AG04449 (cell line): Measurements from ENCODE around the gene TMEM62.

Experiments
- CTCF ChIA-PET: fragments of 350-600 bp; formaldehyde crosslinking; extraction: SDS; loops from one replicate; lab custom pipeline; 2021; ENCODE audit warnings: antibody characterized with exemption; lab: Yijun Ruan, JAX
- POLR2A ChIA-PET: fragments of 400-600, 350-600 bp; formaldehyde crosslinking; extraction: SDS; loops from one replicate; lab custom pipeline; 2020; ENCODE audit warnings: antibody characterized with exemption, inconsistent platforms; lab: Yijun Ruan, JAX
- DNase-seq: peaks from one replicate; pipeline ENCODE4 v3.0.0-alpha.2; 2010; ENCODE audit warnings: low read depth, low spot score
- H3K4me3 ChIP-seq: 2 replicates; pipeline ENCODE4 v1.5.1; 2011; ENCODE audit warnings: low read depth, mild to moderate bottlenecking, control low read depth, low read length
- TF ChIP-seq, protein P1 (sequence below): IDR thresholded peaks from one replicate; pipeline ENCODE4 v1.5.1; 2011; ENCODE audit warnings: mild to moderate bottlenecking, moderate library complexity, low read length, control low read depth, inconsistent platforms; ENCODE audit not compliant: insufficient read depth; ENCODE audit errors: missing control alignments

The TMEM62 gene

GRCh38 chr15:43209059-43209824 is 75.9 kb downstream of the TMEM62 start:
- DNase-seq = no peak
- H3K4me3 ChIP-seq = no peak overlapping the region
- TF ChIP-seq, protein P1, sequence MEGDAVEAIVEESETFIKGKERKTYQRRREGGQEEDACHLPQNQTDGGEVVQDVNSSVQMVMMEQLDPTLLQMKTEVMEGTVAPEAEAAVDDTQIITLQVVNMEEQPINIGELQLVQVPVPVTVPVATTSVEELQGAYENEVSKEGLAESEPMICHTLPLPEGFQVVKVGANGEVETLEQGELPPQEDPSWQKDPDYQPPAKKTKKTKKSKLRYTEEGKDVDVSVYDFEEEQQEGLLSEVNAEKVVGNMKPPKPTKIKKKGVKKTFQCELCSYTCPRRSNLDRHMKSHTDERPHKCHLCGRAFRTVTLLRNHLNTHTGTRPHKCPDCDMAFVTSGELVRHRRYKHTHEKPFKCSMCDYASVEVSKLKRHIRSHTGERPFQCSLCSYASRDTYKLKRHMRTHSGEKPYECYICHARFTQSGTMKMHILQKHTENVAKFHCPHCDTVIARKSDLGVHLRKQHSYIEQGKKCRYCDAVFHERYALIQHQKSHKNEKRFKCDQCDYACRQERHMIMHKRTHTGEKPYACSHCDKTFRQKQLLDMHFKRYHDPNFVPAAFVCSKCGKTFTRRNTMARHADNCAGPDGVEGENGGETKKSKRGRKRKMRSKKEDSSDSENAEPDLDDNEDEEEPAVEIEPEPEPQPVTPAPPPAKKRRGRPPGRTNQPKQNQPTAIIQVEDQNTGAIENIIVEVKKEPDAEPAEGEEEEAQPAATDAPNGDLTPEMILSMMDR = no peak
- CTCF ChIA-PET = interaction anchor here (1.7 to 10.4 kb wide), 4 partner anchors 11 to 76 kb away, joined by 4 to 84 read pairs (median 16); partner anchors contain the start of gene CCNDBP1
- POLR2A ChIA-PET = no interaction called here

GRCh38 chr15:43210172-43210745 is 76.9 kb downstream of the TMEM62 start:
- ChIA-PET CTCF (interaction anchor here (0.9 to 10.4 kb wide), 8 partner anchors 8 to 75 kb away, joined by 3 to 84 read pairs (median 6); partner anchors contain the start of gene CCNDBP1), POLR2A (no interaction called here)
- DNase-seq = no peak

DNA sequence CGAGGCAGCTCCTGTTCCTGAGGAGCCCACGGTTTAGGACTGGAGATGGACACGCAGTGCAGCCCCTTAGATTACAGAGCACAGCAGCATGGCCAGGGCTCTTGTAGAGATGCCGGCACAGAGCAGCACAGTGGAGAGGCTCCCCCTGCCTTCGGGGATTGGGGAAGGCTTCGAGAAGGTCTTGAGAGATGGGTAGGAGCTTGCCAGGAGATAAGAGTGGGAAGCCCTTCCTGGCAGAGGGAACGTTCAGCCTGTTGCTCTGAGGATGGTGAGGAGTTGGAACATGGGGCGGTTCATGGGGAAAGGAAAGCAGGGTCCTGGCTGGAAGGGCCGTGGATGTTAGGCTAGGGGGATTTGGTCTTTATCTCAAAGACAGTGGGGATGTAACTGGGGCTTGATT is 77.4 kb downstream of the TMEM62 start:
- POLR2A ChIA-PET = no interaction called here

More at GRCh38 chr15:43210172-43210745, 76.9 kb downstream of the TMEM62 start:
- H3K4me3 ChIP-seq = no peak overlapping the region
- TF ChIP-seq, protein P1 = no peak

DNA sequence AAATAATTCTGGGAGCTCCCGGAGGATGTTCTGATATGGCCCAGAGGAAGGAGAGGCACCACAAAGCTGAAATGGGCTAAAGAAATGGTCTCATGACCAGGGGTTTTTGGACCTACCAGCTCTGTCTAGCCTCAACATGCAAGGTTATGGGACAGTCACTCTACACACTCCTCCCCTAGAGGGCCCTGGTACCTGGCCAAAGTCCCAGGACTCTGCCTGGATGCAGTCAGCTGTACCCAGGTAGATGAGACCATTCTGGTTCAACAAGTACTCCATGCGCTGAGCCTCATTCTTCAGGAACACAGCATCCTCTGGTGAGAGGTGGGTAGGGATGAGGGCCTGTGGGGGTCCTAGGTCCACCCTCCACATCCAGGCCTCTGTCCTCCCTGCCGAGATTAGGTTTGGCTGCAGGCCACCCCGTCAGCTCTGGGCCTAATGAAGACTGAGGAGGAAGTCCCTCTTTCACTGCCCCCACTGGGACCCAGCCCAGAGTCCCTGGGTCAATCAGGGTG is 77.9 kb downstream of the TMEM62 start:
- H3K4me3 ChIP-seq = no peak overlapping the region
- TF ChIP-seq, protein P1 = no peak
- no peak for DNase-seq
- ChIA-PET POLR2A (no interaction called here), CTCF (interaction anchor here (0.9 to 10.4 kb wide), 6 partner anchors 6 to 74 kb away, joined by 3 to 84 read pairs (median 38); no protein-coding TSS in a partner anchor)

More for the DNA sequence above, 77.4 kb downstream of the TMEM62 start:
- no peak overlapping the region for H3K4me3 ChIP-seq
- CTCF ChIA-PET = interaction anchor here (0.9 to 10.4 kb wide), 6 partner anchors 8 to 75 kb away, joined by 3 to 84 read pairs (median 6); partner anchors contain the start of gene CCNDBP1
- DNase-seq = no peak
- TF ChIP-seq, protein P1 = no peak

DNA sequence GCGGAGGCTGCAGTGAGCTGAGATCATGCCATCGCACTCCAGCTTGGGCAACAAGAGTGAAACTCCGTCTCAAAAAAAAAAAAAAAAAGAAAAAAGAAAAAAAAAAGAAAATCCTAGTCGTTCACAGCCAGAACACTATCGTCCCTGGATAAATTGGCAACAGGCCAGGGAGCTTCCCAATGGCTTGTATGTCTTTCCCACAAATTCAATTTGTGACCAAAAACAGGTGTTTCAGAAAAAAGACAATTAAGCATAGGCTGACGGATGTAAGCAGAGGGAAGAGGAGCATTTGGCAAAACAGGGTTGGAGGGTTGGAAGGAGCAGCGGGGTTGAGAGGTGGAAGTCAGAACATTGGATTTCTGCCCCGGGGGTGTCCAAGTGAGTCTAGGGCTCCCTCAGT is 78.9 kb downstream of the TMEM62 start:
- CTCF ChIA-PET = interaction anchor here (0.7 to 10.4 kb wide), 4 partner anchors 7 to 73 kb away, joined by 3 to 84 read pairs (median 74); no protein-coding TSS in a partner anchor
- no peak for DNase-seq
- H3K4me3 ChIP-seq = no peak overlapping the region
- POLR2A ChIA-PET = no interaction called here
- TF ChIP-seq, protein P1 = no peak
